Fibroblast of lung (primary cell): ENCODE results near the gene WWP2.

Experiments
- EZH2 ChIP-seq: IDR thresholded peaks from 2 replicates; pipeline ENCODE4 v1.5.1; 2012; ENCODE audit warnings: low read length, control low read depth, mild to moderate bottlenecking; ENCODE audit errors: missing control alignments
- TF ChIP-seq, protein P1 (sequence below), 2 donors: IDR thresholded peaks in 1 of 2; conservative IDR thresholded peaks in 1 of 2; 1 replicate in 1 of 2; 2 replicates in 1 of 2; pipeline ENCODE4 v1.5.1; 2011 to 2012; ENCODE audit warnings: low read length in 2 of 2, control low read depth in 1 of 2, inconsistent platforms in 1 of 2, low read depth in 1 of 2, mild to moderate bottlenecking in 1 of 2

DNA sequence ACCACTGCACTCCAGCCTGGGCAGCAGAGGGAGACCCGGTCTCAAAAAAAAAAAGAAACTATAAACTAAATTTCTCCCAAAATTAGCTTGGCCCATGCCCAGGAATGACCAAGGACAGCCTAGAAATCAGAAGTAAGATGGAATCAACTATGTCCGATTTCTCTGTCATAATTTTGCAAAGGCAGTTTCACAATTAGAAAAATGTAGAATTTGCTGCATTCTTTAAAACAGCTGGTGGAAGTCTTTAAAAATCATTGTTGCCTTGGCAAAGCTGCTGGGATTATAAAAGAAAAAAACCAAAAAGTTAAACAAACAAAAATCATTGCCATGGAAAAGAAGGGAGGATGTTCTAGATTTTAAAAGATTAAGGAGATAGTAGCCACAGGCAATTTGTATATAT, 32.4 kb downstream of the WWP2 start:
- TF ChIP-seq, protein P1, sequence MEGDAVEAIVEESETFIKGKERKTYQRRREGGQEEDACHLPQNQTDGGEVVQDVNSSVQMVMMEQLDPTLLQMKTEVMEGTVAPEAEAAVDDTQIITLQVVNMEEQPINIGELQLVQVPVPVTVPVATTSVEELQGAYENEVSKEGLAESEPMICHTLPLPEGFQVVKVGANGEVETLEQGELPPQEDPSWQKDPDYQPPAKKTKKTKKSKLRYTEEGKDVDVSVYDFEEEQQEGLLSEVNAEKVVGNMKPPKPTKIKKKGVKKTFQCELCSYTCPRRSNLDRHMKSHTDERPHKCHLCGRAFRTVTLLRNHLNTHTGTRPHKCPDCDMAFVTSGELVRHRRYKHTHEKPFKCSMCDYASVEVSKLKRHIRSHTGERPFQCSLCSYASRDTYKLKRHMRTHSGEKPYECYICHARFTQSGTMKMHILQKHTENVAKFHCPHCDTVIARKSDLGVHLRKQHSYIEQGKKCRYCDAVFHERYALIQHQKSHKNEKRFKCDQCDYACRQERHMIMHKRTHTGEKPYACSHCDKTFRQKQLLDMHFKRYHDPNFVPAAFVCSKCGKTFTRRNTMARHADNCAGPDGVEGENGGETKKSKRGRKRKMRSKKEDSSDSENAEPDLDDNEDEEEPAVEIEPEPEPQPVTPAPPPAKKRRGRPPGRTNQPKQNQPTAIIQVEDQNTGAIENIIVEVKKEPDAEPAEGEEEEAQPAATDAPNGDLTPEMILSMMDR (conservative IDR thresholded peaks at IDR 0.05 in 1 of 2, IDR thresholded peaks at IDR 0.05 in 1 of 2; ENCODE audit: low read depth in 1 of 2, low read length in 2 of 2): no peak
- TF ChIP-seq EZH2: no peak
